ENCODE results near the gene PIGT. TPM values are rescaled to one million over a fixed set of nuclear protein-coding genes. Genes with fewer than 3 reads are reported as not detected.
"Not testable (repeated sequence)": the region's sequence is repeated elsewhere in the genome, so short reads cannot be mapped to it uniquely, and the experiment has no call there.

PIGT gene
- total RNA-seq, 4 donors from 2014 or later = 44.6 to 77.8 (median 51.8) TPM

DNA sequence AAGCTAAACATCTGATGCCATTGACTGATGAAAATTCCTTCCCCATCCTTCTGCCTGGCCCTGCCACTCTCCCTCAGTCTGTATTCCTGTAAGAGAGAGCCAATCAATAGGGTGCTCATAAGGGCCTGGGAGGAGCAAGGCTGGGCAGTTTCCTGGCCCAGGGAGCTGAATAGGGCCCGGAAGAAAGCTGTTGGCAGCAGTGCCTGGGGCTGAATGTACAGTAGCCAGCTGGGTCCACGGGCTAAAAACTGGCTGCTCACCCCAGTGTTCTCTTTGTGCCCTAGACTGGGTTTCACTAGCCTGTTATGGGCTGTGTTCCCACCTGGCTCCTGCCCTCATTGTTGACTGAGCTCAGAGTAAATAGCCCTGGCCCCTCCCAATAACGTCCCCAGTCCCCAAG lies 51.9 kb downstream of the PIGT start:
- H3K36me3 ChIP-seq = no peaks in the 10 kb centered on the region
- no peak for TF ChIP-seq CTCF (IDR thresholded peaks at IDR 0.05)
- TF ChIP-seq POLR2AphosphoS5 (IDR thresholded peaks at IDR 0.05) = no peak
- no peak for TF ChIP-seq EP300 (IDR thresholded peaks at IDR 0.05)
- no peak for TF ChIP-seq POLR2A (IDR thresholded peaks at IDR 0.05)
- H3K4me3 ChIP-seq = no peak overlapping the region
- DNase-seq (ENCODE audit: low spot score in 2 of 2) = no peak
- H3K27me3 ChIP-seq = peaks cover 35% of the 10 kb centered on the region
- H3K4me1 ChIP-seq = peaks cover 23% of the 10 kb centered on the region
- 45% methylated on average over 2 of the region's 3 CpGs for WGBS
- H3K9me3 ChIP-seq = no peaks in the 10 kb centered on the region
- H3K27ac ChIP-seq = no peak overlapping the region

DNA sequence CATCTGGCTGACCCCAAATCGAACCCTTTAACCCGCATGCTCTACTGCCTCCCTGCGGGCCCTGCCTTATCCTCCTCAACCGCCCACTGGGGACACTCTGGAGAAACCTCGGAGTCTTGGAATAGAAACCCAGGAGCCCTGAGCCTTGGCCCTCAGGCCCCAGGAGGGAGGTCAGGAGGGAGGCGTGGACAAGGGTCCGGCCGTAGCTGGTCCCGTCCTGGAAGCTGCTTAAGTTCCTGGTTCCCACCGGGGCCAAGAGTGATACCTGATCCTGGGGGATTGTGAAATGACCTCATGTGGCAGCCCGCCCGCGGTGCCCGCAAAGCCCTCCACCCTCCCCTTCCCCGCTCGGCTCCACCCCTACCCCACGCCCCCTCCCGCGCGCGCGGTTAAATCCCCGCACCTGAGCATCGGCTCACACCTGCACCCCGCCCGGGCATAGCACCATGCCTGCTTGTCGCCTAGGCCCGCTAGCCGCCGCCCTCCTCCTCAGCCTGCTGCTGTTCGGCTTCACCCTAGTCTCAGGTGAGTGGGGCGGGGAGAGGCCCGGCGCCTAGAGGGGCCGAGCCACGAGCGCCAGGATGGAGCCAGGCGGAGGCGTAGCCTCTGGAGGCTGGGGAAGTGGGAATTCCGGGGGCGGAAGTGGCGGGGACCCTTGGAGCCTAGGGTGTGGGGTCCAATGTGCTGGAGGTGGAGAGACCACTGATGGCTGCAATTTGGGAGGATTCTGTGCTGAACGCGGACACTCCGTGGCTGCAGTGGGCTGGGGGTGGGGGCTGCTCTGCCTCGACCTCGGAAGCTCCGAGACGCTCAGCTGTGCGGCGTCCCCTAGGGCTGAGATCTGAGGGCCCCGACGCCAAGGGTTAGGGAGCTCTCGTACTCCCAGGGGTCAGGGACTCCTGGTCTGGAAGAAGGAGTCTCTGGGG lies 53.7 kb downstream of the PIGT start, which contains the start of gene WFDC2:
WFDC2 (plus strand) TSS at position 418 of the 926 bp plus-strand sequence; CDS start at position 447, 29 bp downstream.
- peak within 1 kb of the TSS; percentile 16 for H3K27ac ChIP-seq
- 16% methylated on average over 15 of the region's 54 CpGs for WGBS
- H3K36me3 ChIP-seq = no peaks in the 10 kb centered on the region
- H3K9me3 ChIP-seq = no peaks in the 10 kb centered on the region
- H3K27me3 ChIP-seq = peaks cover 34% of the 10 kb centered on the region
- peak within 1 kb of the TSS; percentile 57 for H3K4me3 ChIP-seq
- TF ChIP-seq POLR2A (IDR thresholded peaks at IDR 0.05) (no peak), CTCF (IDR thresholded peaks at IDR 0.05) (no peak), EP300 (IDR thresholded peaks at IDR 0.05) (no peak), POLR2AphosphoS5 (IDR thresholded peaks at IDR 0.05) (no peak)
- no peak for DNase-seq (ENCODE audit: low spot score in 2 of 2)
- peaks cover 23% of the 10 kb centered on the region for H3K4me1 ChIP-seq

DNA sequence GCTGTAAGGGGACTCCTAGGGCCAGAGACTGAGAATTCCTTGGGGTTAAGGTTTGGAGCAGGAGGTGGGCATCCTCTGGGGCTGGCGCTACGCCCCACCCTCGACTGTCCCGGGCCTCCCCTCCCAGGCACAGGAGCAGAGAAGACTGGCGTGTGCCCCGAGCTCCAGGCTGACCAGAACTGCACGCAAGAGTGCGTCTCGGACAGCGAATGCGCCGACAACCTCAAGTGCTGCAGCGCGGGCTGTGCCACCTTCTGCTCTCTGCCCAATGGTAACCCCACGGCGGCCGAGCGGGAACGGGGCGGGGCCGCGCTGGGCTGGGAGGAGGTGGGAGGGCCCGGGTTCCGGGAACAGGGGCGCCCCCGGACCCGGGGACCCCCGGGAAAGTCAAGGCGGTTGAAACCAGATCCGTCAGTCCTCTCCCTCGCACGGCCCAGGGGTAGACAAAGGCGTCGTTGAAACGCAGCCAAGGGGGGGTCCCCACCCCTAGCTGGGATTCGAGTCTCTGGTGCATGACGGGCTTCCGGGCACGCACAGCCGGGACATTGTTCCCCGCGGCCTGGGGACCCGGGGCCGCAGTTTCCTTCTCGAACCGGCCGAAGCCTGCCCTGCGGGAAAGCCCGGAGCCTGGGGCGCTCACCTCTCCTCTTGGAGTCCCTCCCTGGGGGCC lies 54.5 kb downstream of the PIGT start:
- Histone ChIP-seq H3K4me3 (peak overlapping the region; percentile 57), H3K4me1 (peaks cover 23% of the 10 kb centered on the region), H3K36me3 (no peaks in the 10 kb centered on the region), H3K27ac (peak overlapping the region; percentile 16), H3K27me3 (peaks cover 34% of the 10 kb centered on the region), H3K9me3 (no peaks in the 10 kb centered on the region)
- no peak for DNase-seq (ENCODE audit: low spot score in 2 of 2)
- TF ChIP-seq POLR2AphosphoS5 (IDR thresholded peaks at IDR 0.05) (no peak), EP300 (IDR thresholded peaks at IDR 0.05) (no peak), CTCF (IDR thresholded peaks at IDR 0.05) (no peak), POLR2A (IDR thresholded peaks at IDR 0.05) (no peak)
- WGBS = 2% methylated on average over 29 of the region's 50 CpGs

DNA sequence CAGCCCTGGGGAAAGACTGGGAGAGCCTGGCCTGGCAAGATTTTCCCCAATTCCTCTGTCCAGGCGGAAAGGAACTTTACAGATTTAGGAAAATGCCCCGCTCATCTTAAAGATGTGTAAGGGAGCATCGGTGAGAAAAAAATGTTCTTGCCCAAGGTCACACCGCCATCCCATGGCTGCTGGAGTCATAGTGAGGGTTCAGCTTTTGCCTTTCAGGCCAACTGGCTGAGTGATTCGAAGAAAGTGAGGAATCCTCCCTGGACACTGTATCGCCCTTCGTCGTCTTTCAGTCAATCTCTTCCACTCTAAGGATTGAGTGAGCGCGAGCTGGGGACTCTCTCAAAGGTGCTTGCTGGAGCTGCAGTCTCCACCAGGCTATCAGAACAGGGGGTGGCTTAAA lies 55.0 kb downstream of the PIGT start:
- H3K4me3 ChIP-seq = peak overlapping the region; percentile 57
- no peak for DNase-seq (ENCODE audit: low spot score in 2 of 2)
- H3K27ac ChIP-seq = peak overlapping the region; percentile 16
- TF ChIP-seq CTCF (IDR thresholded peaks at IDR 0.05) (no peak), POLR2AphosphoS5 (IDR thresholded peaks at IDR 0.05) (no peak), EP300 (IDR thresholded peaks at IDR 0.05) (no peak), POLR2A (IDR thresholded peaks at IDR 0.05) (no peak)
- H3K4me1 ChIP-seq = peaks cover 23% of the 10 kb centered on the region
- peaks cover 34% of the 10 kb centered on the region for H3K27me3 ChIP-seq
- 47% methylated on average over 7 of the region's 10 CpGs for WGBS
- H3K36me3 ChIP-seq = no peaks in the 10 kb centered on the region
- H3K9me3 ChIP-seq = no peaks in the 10 kb centered on the region

DNA sequence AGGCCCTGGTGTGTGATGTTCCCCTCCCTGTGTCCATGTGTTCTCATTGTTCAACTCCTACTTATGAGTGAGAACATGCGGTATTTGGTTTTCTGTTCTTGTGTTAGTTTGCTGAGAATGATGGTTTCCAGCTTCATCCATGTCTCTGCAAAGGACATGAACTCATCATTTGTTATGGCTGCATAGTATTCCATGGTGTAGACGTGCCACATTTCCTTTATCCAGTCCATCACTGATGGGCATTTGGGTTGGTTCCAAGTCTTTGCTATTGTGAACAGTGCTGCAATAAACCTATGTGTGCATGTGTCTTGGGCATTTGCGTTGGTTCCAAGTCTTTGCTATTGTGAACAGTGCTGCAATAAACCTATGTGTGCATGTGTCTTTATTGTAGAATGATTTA lies 56.3 kb downstream of the PIGT start:
- H3K27ac ChIP-seq; H3K4me3 ChIP-seq; H3K36me3 ChIP-seq; DNase-seq (ENCODE audit: low spot score in 2 of 2); H3K9me3 ChIP-seq: not testable (repeated sequence)
- 59% methylated on average over 3 of the region's 3 CpGs for WGBS
- Histone ChIP-seq H3K4me1 (peaks cover 23% of the 10 kb centered on the region), H3K27me3 (peaks cover 34% of the 10 kb centered on the region)

Other genes starting within 250 kb of the PIGT start
- 10 to 100 TPM in 2 of 4 donors, 1 to 10 TPM in 2; 2.6 to 98.2 (median 8.0) TPM for gene PI3, start 241.2 kb upstream of the PIGT start, total RNA-seq
- gene SEMG1, start 209.1 kb upstream of the PIGT start, total RNA-seq = not detected
- gene SEMG2, start 194.8 kb upstream of the PIGT start, total RNA-seq = under 1 TPM in 1 of 4 donors, not detected in 3; 0.25 TPM
- gene SLPI, start 161.6 kb upstream of the PIGT start, total RNA-seq = 100 to 1,000 TPM in 3 of 4 donors, 10 to 100 TPM in 1; 97.4 to 632 (median 292) TPM
- gene RBPJL, start 109.3 kb upstream of the PIGT start, total RNA-seq = not detected
- 1 to 10 TPM in 1 of 4 donors, under 1 TPM in 2, not detected in 1; 0.25 to 1.5 (median 0.94) TPM for gene MATN4, start 107.8 kb upstream of the PIGT start, total RNA-seq
- 100 to 1,000 TPM; 156 to 255 (median 216) TPM for gene SDC4, start 67.7 kb upstream of the PIGT start, total RNA-seq
- gene SYS1, start 53.0 kb upstream of the PIGT start, total RNA-seq = 10 to 100 TPM; 30.9 to 49.5 (median 38.7) TPM
- under 1 TPM in 1 of 4 donors, not detected in 3; 0.32 TPM for gene TP53TG5, start 37.8 kb upstream of the PIGT start, total RNA-seq
- 10 to 100 TPM; 42.4 to 72.3 (median 49.7) TPM for gene DBNDD2, start 7.9 kb upstream of the PIGT start, total RNA-seq
- 10 to 100 TPM; 29.6 to 58.0 (median 34.1) TPM for gene WFDC2, start 53.6 kb downstream of the PIGT start, total RNA-seq
- 1 to 10 TPM in 1 of 4 donors, not detected in 3; 3.2 TPM for gene SPINT3, start 99.5 kb downstream of the PIGT start, total RNA-seq
- 1 to 10 TPM in 1 of 4 donors, not detected in 3; 1.6 TPM for gene WFDC6, start 123.3 kb downstream of the PIGT start, total RNA-seq
- under 1 TPM in 1 of 4 donors, not detected in 3; 0.42 TPM for gene EPPIN, start 131.3 kb downstream of the PIGT start, total RNA-seq
- not detected for gene WFDC8, start 163.1 kb downstream of the PIGT start, total RNA-seq
- gene WFDC10A, start 213.6 kb downstream of the PIGT start, total RNA-seq = not detected
- gene WFDC9, start 215.1 kb downstream of the PIGT start, total RNA-seq = not detected